A673 (cell line): ENCODE data around the gene PSMD11. TPM values are rescaled to one million over a fixed set of nuclear protein-coding genes. Genes with fewer than 3 reads are reported as not detected.

Experiments
- BruUV-seq: library from RNA; stranded (reverse); fragments of 400-500 nt; replicated peaks from 2 replicates; lab custom pipeline; 2021; lab: Mats Ljungman, UMichigan
- CTCF ChIA-PET: fragments of 300-600 bp; sonication (Branson Sonifier 250); formaldehyde crosslinking; loops from one replicate; lab custom pipeline; 2022; ENCODE audit warnings: antibody characterized with exemption; lab: Charles Lee
- POLR2A ChIA-PET: fragments of 300-600 bp; sonication (Branson Sonifier 250); formaldehyde crosslinking; loops from one replicate; lab custom pipeline; 2022; ENCODE audit warnings: antibody characterized with exemption; ENCODE audit not compliant: low non-redundant PET; lab: Charles Lee
- DNase-seq: peaks from one replicate; pipeline ENCODE4 v3.0.0-alpha.2; 2015; ENCODE audit warnings: low spot score
- H3K27ac ChIP-seq: fragments of 200-600 bp; sonication (generic); 2 replicates; pipeline ENCODE4 v1.5.1; 2016; ENCODE audit warnings: mixed run types, low read depth, mild to moderate bottlenecking, mixed read lengths, antibody characterized with exemption, low read length; ENCODE audit not compliant: poor library complexity, severe bottlenecking
- H3K27me3 ChIP-seq: fragments of 200-600 bp; sonication (generic); replicated peaks from 2 replicates; pipeline ENCODE4 v1.6.1; 2017; ENCODE audit warnings: mixed run types, low read depth, mild to moderate bottlenecking, mixed read lengths, antibody characterized with exemption, low read length; ENCODE audit not compliant: insufficient read depth, poor library complexity
- H3K36me3 ChIP-seq: fragments of 200-600 bp; sonication (generic); 2 replicates; pipeline ENCODE4 v1.6.1; 2016; ENCODE audit warnings: mixed run types, mild to moderate bottlenecking, mixed read lengths, antibody characterized with exemption, low read length; ENCODE audit not compliant: insufficient read depth, poor library complexity, severe bottlenecking
- H3K4me1 ChIP-seq: fragments of 200-600 bp; sonication (generic); 2 replicates; pipeline ENCODE4 v1.6.1; 2017; ENCODE audit warnings: mixed run types, mild to moderate bottlenecking, mixed read lengths, antibody characterized with exemption, low read length; ENCODE audit not compliant: insufficient read depth, poor library complexity, severe bottlenecking
- H3K4me3 ChIP-seq: fragments of 200-600 bp; sonication (generic); 2 replicates; pipeline ENCODE4 v1.5.1; 2016; ENCODE audit warnings: low read depth, mixed run types, mild to moderate bottlenecking, mixed read lengths, low read length; ENCODE audit not compliant: poor library complexity, severe bottlenecking
- H3K9me3 ChIP-seq: fragments of 200-600 bp; sonication (generic); 2 replicates; pipeline ENCODE4 v1.6.1; 2016; ENCODE audit warnings: mixed run types, low read depth, mild to moderate bottlenecking, mixed read lengths, antibody characterized with exemption, low read length; ENCODE audit not compliant: poor library complexity, severe bottlenecking
- CTCF ChIP-seq: fragments of 300-800, 200-600 bp; sonication (generic); conservative IDR thresholded peaks from 2 replicates; pipeline ENCODE4 v1.5.1; 2017; ENCODE audit warnings: low read depth, mild to moderate bottlenecking, antibody characterized with exemption, low read length, moderate library complexity, mixed read lengths
- EZH2 ChIP-seq: fragments of 200-600 bp; sonication (generic); IDR thresholded peaks from 2 replicates; pipeline ENCODE4 v1.6.1; 2017; ENCODE audit warnings: borderline replicate concordance, low read depth, mild to moderate bottlenecking, mixed read lengths, antibody characterized with exemption, low read length; ENCODE audit not compliant: poor library complexity, severe bottlenecking
- intact Hi-C: fragments of 100-400 bp; cut with micrococcal nuclease; formaldehyde crosslinking; loops from one replicate; pipeline ENCODE4 v1.10.0; 2022; ENCODE audit not compliant: unreplicated experiment
- total RNA-seq: library from RNA; stranded (reverse); gene quantifications from 2 replicates; pipeline ENCODE4 v1.2.3, GENCODE V29; 2021

Gene PSMD11
- total RNA-seq, 1 experiment from 2014 or later = 195 TPM

DNA sequence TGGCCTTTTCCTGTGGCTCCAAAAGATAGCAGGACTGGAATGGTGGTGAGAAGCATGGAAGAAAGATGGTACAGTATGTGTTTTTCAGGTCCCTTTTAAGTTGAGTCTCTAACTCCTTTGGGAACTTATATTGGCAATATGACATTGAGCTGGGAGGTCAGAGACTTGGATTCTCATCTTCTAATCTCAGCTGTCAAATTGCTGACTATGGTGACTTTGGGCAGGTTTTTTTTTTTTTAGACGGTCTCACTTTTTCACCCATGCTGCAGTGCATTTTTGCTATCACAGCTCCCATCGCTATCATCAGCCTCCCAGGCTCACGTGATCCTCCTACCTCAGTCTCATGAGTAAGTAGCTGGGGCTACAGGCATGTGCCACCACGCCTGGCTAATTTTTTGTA is 27.3 kb downstream of the PSMD11 start:
- no peak for DNase-seq
- Histone ChIP-seq H3K9me3 (no peaks in the 10 kb centered on the region), H3K27me3 (no peaks in the 10 kb centered on the region), H3K4me3 (no peak overlapping the region), H3K27ac (no peak overlapping the region), H3K36me3 (peaks cover 73% of the 10 kb centered on the region), H3K4me1 (no peaks in the 10 kb centered on the region)
- ChIA-PET POLR2A (no interaction called here), CTCF (no interaction called here)
- TF ChIP-seq EZH2 = no peak
- no peak for TF ChIP-seq CTCF
- intact Hi-C loops = no loop called here
- no TSS peak for BruUV-seq

GRCh38 chr17:32475258-32475657 is 30.9 kb downstream of the PSMD11 start:
- intact Hi-C loops = no loop called here
- TF ChIP-seq CTCF = no peak
- no peak for TF ChIP-seq EZH2
- H3K36me3 ChIP-seq = peaks cover 67% of the 10 kb centered on the region
- H3K4me3 ChIP-seq = no peak overlapping the region
- no peaks in the 10 kb centered on the region for H3K4me1 ChIP-seq
- ChIA-PET POLR2A (no interaction called here), CTCF (no interaction called here)
- no TSS peak for BruUV-seq
- H3K27me3 ChIP-seq = no peaks in the 10 kb centered on the region
- DNase-seq = no peak
- no peak overlapping the region for H3K27ac ChIP-seq
- H3K9me3 ChIP-seq = no peaks in the 10 kb centered on the region

- Histone ChIP-seq H3K36me3 (peaks cover 54% of the 10 kb centered on the region), H3K27ac (no peak overlapping the region), H3K4me1 (no peaks in the 10 kb centered on the region), H3K4me3 (no peak overlapping the region), H3K27me3 (no peaks in the 10 kb centered on the region), H3K9me3 (no peaks in the 10 kb centered on the region)
- BruUV-seq = no TSS peak
- intact Hi-C loops = no loop called here
- no peak for DNase-seq
- TF ChIP-seq EZH2 (no peak), CTCF (no peak)
- ChIA-PET POLR2A (interaction anchor here (0.6 kb wide), 1 partner anchor 111 kb away, joined by 3 read pairs; no protein-coding TSS in a partner anchor), CTCF (no interaction called here)
These were observed 32.9 kb downstream of the PSMD11 start for GRCh38 chr17:32477220-32477619.
